Stimulated activated CD4-positive, alpha-beta T cell treated with anti-CD3 and anti-CD28 coated beads, Interleukin-2, amount 100 ng/mL, for 48 hours (primary cell): Measurements from ENCODE around the gene GSTM2.
A peak's percentile ranks its signal among the peaks of the same experiment; 100 is the strongest.

Experiments
- DNase-seq, 2 donors: peaks; one replicate each; pipeline ENCODE4 v3.0.0-alpha.2; 2020

GSTM2 gene

DNA sequence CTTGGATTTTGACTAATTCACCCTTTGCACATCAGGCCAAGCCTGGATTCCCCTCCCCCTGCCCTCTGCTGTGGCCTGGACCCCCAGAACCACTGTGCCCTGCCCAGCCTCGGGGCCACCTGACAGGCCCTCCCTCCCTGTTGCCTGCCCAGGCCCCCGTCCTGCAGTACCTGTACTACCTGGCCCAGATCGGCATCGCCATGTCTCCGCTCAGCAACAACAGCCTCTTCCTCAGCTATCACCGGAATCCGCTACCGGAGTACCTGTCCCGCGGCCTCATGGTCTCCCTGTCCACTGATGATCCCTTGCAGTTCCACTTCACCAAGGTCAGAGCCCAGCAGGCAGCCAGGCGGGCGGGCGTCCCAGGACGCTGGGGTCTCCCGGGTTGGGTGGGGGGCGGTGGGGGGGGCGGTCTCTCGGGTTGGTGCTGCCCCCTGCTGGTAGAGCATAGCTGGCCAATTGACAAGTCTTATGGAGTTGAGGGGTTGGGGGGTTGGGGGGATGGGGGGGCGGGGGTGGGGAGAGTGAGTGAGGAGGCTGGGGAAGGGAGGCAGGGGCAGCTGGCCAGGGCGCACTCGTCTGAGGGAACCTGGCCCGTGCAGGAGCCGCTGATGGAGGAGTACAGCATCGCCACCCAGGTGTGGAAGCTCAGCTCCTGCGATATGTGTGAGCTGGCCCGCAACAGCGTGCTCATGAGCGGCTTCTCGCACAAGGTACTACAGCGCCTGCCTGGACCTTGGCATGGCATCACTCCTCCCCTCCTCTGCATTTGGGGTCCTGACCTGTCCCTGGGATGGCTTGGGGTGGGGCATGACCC lies 37.6 kb upstream of the GSTM2 start:
- peak in 1 of 2 donors; percentile 37 for DNase-seq

DNA sequence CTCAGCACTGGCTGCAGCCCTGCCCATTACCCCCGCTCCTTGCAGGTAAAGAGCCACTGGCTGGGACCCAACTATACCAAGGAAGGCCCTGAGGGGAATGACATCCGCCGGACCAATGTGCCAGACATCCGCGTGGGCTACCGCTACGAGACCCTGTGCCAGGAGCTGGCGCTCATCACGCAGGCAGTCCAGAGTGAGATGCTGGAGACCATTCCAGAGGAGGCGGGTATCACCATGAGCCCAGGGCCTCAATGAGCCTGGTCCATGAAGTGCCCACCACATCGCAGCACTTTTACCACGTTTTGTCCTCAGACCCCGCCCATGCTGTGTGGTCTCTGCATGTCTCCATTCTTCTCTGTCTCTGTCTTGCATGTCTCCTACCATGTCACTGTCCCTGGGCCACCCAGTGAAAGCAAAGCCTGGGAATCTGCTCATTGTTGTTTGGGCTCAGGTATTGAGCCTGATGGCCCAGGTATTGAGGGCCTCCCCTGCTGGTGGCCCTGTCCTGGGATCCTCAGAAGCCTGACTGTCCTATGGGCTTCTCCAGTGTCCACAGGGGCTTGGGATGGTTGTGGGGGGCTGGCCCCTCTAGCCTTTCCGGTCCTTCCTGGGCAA lies 36.9 kb upstream of the GSTM2 start:
- no peak for DNase-seq

DNA sequence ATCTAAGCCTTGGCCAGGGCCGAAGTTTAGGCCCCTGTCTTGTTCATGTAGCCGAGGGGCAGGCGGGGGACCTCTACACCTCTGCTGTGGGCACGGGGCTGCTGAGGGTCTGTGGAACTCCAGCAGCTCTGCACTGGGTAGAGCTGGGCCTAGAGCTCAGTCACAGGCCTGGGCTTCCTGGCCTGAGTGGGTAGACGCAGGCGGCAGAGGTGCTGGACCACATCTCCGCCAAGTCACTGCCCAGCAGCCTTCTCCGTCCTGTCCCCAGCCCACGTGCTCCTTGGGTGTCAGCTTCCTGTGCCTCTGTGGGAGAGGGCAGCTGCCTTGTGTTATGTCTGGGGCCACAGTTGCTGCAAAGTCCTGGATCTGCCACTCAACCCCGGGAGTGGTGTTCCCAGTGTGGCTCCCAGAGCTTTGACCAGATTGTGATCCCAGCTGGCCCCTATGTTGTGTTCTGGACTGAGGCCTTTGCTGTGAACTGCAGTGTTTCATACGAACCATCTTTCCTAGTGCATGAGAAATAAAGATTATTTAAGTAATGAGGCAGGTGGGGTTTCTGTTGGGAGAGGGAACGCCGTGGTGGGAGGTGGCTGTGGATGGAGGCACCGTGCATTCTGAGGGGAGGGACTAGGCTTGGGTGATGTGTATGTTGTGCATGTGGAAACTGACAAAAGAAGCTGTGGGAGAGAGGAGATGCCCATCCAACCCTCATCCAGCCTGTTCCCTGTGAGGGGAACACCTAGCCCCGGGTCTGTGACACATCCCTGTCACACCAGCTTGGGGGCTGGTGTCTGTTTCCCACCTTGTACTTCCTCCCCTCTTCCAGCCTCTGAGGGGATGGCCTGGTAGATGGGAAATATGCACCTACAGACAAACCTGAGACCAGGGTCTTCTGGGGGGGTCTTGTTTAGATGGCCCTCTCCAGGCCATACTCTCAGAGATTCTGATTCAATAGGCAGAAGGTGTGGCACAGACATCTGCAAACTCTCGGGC lies 36.0 kb upstream of the GSTM2 start:
- DNase-seq: no peak

DNA sequence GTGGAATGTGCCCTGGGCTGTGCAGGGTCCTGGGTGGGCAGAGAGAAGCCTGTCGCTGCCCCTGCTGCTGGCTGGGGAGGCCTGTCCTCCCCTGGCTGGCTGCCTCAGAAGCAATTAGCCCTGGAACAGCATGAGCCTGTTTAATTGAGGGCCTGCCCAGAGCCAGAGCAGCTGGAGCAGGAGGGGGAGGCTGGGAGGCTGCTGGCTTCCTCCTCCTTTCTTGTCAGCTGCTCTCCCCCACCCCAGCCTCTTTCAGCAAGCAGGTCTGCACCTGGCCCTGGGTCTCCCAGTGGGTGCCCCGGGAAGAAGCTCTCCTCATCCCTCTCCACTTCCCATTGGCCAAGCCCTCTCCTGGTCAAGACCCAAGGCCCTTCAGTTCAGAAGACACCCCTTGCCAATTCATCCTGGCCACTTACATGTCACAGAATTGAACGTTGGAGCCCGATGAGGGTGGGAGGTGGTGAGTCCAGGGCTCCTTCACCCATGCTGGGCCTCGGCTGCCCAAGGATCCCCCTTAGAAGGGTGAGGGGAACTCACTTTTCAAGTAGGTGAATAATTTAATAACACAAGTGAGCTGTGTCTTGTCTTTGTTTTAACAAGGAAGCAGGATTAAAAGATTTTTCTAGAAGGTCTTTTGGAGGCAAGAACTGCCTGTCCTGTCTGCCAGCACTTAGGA lies 35.0 kb upstream of the GSTM2 start:
- DNase-seq: no peak

DNA sequence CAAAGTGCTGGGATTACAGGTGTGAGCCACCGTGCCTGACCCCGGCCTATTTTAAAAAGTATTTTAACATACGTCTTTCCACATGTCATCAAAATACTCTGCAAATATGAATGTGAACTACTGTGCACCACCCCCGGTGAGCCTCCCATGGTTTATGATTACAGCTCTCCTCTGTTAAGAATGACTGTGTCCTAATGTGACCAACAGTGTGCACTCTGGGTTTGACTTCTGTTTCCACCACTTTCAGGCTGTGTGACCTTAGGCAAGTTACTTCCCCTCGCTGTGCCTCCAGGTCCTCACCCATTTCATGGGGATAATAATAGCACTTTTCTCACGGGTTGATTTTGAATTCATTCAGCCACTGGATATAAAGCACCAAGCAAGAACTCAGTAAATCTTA lies 33.6 kb upstream of the GSTM2 start:
- no peak for DNase-seq

DNA sequence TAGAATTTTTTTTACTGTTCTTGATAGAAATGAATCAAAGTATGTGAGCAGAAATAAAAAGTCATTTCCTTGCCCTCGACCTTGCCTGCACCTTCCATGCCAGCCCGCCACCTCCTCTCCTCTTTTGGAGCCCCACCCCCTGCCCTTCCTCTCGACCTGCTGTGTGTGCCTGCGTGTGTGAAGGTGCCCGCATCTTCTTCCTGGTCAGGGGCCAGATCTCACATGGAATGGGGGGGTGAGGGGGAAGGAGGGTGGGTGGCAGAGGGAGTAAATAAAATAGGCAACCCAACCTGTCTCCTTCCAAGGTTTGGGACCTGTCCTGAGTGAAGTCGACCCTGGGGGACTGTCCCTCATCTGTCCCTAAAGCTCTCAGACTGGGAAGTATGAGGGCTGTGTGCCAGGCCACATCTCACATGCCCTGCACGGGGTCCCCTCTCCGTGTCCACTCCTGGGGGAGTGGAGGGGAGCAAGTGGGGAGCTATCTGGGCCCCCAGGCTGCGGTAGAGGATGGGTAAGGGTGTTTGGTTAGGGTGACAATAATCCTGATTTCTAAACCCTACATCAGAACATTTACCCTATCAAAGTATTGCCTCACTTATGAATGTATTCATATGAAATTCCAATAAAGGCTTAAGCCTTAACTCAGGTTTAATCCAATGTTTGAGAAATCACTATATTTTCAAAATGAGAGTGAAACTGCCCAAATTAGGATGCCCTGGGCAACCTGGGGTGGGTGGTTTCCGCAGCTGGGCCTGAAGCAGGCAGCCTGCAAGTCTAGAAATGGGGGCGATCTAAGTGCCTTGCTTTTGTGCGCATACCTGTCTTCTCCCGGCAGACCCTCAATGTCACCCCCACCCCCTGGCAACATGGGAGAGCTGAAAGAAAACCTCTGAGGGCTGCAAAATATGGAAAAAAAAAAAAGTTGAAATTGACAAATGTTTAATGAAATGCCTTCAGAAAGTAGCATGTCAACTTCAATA lies 32.8 kb upstream of the GSTM2 start:
- DNase-seq: no peak

DNA sequence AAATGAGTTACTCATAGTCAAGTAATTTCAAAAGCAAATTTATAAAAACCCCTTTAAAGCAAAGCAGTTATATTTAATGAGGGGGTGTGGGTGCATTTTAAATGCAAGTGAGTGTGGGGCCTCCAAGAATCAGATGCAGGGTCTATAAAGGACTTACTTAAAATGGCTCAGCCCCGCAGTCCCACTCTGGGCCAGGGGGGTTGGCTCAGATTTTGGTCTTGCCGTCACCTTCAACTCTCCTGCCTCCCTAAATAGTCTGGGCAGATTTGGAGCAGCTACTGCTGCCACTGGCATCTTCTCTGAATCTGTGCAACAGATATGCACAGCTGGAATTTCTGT lies 32.0 kb upstream of the GSTM2 start:
- no peak for DNase-seq

DNA sequence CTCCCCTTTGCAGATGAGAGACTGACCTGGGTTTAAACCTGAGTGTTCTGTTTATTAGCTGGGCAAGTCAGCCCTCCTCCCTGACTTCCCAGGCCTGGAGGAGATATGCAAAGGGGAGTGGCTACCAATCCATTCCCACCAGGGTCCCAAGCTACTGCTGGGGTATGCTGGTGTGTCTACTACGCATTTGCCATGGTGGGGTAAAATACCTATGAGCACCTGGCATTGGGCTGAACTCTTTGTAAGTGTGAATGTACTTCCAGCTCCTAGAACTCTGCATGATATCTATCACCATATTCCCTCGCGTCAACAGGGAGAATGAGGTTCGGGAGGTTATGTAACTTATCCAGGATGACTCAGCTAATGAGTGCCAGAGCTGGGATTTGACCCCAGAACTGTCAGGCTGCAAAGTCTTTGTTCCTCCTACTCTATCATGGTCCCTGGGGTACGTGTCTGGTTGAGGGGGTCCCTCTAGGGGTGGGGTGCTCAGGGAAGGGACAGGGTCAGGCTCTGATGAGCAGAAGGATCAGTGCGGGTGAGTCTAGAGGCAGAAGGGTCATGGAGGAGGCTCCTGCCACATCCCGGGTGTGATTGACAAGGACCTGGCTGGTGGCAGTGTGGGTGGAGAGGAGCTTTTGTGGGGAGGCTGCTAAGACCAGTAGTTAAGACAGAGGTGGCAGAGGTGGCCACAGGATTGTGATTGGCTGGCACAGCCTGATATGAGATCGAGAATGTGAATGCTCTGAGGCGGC lies 31.5 kb upstream of the GSTM2 start:
- DNase-seq: no peak

DNA sequence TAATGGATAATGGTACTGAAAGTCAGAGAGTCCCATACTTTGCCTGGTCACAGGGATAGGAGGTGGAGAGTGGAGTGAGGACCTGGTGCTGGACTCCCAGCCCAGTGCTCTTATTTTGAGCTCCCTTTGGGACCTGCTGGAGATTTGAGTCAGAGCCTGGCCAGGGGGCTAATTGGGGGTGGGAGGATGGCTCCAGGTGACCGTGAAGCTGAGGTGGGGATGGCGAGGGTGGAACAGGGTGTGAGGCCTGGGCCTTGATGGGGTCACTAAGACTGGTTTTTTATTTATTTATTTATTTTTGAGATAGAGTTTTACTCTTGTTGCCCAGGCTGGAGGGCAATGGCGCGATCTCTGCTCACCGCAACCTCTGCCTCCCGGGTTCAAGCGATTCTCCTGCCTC lies 30.4 kb upstream of the GSTM2 start:
- DNase-seq: no peak

DNA sequence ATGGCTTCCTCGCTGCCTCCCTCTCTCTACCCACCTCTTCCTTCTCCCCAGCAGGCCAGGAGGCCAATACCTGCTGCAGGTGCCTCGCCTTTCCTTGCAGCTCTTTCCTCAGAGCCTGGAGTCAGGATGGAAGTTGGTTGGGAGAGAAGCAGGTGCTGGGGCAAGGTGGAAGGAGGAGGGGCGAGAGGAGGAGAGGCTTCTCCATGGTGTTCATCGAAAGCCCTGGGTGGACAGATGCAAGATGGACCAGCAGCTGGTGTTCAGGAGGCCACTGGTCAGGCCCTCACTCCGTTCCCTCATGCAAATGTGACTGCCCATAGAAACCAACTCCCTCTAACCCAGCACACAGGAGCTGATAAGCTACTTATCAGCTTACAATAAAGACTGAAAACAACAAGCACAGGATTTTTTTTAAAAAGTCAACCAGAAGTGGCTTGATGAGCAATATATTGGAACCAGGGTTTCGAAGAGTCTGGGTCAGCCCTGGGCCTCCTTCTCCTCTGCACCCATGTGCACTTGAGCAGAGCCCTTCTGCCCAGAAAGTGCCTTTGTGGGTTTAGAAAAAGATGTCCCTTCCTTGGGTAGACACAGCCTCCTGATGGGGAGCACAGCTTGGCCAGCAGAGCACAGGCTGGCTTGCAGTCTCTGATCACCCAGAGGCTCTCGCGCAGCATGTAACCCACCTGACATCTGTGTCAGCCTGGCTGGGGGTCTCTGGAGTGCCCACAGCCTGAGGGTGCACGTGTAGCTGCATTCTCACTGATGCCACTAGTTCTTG lies 28.6 kb upstream of the GSTM2 start:
- no peak for DNase-seq

DNA sequence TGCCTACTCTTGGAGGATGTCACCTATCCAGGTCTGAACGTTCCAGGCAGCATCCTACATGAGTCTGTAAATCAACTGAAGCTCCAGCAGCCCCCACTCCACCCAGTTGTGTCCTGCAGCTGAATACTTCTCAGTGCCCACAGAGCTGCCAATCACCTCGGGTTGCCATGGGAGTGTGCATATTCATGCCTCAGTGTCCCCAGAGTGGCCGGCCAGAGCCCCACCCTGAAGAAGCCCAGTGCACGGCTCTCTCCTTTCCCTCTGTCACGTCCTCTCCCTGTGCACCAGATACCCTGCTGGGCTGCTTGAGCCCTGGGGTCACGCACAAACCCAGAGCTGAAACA lies 28.0 kb upstream of the GSTM2 start:
- DNase-seq: no peak

DNA sequence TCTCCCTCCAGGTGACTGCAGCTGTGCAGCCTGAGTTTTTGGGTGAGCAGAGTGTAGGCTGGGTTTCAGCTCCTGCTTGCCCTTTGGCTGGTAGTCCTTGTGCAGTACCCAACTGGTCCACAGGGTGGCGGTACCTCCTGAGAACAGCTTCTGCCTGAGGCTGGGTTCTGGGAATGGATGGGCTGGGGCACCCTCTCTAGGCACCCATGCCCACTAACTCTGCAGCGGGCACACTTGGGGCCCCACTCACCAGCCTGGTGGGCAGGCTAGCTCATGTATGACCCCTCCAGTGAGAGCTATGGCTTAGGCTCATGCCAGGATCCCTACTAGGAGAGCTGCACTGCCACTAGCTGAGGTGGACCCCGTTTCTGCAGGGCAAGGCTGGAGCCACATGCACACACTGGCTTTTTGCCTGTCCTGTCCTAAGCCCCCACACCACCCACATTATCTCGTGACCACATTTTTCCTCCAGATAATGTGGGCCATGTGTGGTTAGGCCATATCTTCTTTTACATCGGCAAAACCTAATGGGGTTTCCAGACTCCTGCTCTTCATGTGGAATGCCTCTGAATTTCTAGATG lies 27.5 kb upstream of the GSTM2 start:
- peak; percentile 97 to 98 for DNase-seq

DNA sequence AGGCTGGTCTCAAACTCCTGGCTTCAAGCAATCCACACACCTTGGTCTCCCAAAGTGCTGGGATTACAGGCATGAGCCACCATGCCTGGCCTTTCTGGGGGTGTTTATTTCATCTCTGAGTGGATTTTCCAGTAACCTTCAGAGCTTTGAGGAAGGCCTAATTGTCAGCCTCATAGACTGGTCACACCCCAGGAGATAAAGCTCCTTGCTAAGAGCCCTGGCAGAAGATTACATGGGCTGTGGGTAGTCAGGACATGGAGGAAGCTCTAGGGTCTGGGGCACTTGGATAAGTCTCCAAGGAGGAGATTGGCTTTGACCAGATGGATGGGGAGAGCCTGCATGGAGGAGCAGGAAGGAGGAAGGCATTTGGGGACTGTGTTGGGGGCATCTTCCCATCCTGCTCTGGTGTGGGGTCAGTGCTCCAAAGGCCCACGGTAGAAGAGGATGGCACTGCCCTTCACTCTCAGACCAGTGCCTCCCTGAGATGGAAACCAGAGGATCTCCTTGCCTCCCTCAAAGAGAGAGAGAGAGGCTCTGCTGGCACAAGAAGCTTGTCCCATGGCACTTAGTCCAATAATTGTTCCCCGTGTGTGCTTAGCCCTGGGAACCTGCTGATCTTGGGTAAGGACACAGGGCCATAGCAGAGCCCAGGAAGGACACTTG lies 26.6 kb upstream of the GSTM2 start:
- DNase-seq: no peak

DNA sequence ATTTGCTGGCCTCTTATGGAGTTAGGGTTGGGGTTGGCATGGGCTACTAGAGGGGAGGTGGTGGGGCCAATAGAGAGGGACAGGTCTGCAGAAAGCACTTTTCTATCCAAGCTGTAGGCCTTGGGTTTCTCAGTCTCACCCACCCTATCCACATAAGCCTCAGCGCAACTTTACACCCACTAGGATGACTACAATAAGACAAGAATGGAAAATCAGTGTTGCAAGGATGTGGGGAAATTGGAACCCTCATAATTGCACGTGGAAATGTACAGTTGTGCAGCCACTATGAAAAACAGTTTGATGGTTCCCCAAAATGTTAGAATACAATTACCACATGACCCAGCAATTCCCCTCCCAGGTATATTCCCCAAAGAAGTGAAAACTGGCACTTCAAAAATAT lies 26.0 kb upstream of the GSTM2 start:
- DNase-seq: no peak

DNA sequence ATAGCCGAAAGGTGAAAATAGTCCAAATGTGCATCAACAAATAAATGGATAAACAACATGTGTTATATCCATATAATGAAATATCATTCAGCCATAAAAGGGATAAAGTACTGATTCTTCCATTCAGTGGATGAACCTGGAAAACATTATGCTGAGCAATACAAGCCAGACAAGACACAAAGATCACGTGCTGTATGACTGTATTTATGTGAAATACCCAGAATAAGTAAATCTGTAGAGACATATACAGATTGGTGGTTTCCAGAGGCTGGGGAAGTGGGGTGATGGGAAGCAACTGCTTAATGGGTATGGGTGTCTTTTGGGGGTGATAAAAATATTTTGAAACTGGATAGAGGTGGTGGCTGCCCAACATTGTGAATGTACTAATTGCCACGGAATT lies 25.2 kb upstream of the GSTM2 start:
- DNase-seq: no peak

DNA sequence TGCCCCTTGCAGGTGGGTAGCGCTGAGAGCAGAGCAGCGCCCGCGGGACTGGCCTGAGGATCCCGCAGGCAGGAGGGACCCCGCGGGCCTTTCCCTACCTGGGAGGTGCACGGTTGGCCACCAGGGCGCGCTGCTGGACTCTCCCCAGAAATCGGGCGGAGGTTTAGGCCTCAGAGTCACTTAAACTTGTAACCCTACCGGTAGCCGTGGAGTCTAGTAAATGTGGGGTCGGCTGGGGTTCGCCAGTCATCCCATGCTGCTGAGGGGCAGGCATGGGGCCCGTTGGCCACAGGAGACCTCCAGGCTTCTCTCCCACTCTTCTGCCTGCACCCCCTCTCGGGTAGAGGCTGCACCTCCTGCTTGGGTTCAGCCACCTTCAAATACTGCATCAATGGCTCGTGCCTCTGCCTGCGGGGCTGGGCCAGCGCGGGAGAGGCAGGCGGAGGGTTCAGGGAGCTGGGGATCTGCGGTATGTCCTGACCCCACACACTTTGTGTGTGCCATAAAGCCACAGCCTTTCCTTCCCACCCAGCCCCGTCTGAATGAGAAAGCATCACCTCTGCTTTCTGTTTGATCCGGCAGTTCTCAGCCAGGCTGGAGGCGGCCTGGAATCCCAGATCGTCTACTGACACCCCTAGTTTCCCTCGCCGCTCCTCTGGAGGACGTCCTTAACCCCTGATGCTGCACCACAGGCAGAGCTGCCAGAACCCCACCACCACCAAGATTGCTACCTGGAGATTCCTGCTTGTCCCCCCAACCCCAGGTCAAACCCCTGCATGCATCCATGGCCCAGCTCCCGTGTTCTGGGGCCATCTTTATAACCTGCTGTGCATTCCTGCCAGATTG lies 24.2 kb upstream of the GSTM2 start:
- peak; percentile 91 to 95 for DNase-seq

DNA sequence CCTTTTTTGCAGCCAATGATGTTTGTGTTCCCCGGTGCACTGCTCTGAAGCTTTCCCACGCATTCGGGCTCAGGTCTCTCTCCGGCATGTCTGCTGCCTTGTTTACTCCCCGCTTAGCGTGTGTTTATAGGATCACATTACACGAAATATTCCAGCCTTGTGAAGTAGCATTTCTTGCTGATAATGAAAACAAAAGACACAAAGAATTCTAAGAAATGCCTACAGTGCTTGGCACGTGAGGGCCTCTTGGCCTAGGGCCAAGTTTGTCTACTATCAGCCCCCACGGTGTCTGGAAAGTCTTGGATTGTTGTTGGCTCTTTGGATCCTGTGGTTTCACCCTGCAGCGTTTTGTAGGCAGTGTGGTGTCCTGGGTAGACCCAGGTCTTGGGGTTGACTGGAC lies 23.2 kb upstream of the GSTM2 start:
- DNase-seq: no peak

DNA sequence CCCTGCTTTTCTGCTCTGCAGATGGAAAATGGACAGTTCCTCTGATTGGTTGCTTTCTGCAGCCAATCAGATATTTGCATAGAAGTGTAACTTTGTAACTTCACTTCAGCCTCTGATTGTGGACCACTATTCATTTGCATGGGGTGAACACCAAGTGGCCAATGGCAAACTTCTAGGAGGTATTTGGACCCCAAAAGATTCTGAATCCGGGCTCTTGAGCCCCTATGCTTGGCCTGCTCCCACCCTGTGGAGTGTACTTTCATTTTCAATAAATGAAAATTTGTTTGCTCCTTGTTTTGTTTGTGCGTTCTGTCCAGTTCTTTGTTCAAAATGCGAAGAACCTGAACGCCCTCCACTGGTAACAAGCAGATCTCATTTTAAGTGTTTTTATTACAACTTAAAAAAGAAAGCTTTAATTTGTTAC lies 18.4 kb upstream of the GSTM2 start:
- DNase-seq: no peak
